BE2C (cell line): Measurements from ENCODE around the gene GOPC.

Experiments
- DNase-seq: peaks from one replicate; pipeline ENCODE4 v3.0.0-alpha.2; 2020
- H3K27me3 ChIP-seq: fragments of 250-450 bp; sonication (Bioruptor Pico); 2 replicates; pipeline ENCODE4 v1.5.1; 2020; ENCODE audit warnings: mild to moderate bottlenecking
- H3K36me3 ChIP-seq: fragments of 250-450 bp; sonication (Bioruptor Pico); 2 replicates; pipeline ENCODE4 v1.5.1; 2020; ENCODE audit warnings: mild to moderate bottlenecking
- H3K4me1 ChIP-seq: fragments of 250-450 bp; sonication (Bioruptor Pico); 2 replicates; pipeline ENCODE4 v1.5.1; 2020
- H3K4me3 ChIP-seq: 2 replicates; pipeline ENCODE4 v1.5.1; 2011; ENCODE audit warnings: low read depth, low read length
- H3K9me3 ChIP-seq: fragments of 250-450 bp; sonication (Bioruptor Pico); 2 replicates; pipeline ENCODE4 v1.5.1; 2020
- CTCF ChIP-seq: IDR thresholded peaks from 2 replicates; pipeline ENCODE4 v1.5.1; 2012; ENCODE audit warnings: mild to moderate bottlenecking, low read depth, low read length

GOPC gene

GRCh38 chr6:117555262-117555849 lies 47.0 kb downstream of the GOPC start:
- DNase-seq: no peak
- no peak overlapping the region for H3K4me3 ChIP-seq
- TF ChIP-seq CTCF: no peak

GRCh38 chr6:117553142-117553541 lies 49.2 kb downstream of the GOPC start:
- H3K4me3 ChIP-seq: no peak overlapping the region
- no peaks in the 10 kb centered on the region for H3K36me3 ChIP-seq
- DNase-seq: no peak
- H3K4me1 ChIP-seq: no peaks in the 10 kb centered on the region
- no peaks in the 10 kb centered on the region for H3K9me3 ChIP-seq
- no peaks in the 10 kb centered on the region for H3K27me3 ChIP-seq
- no peak for TF ChIP-seq CTCF

More at GRCh38 chr6:117555262-117555849, 47.0 kb downstream of the GOPC start:
- Histone ChIP-seq H3K27me3 (no peaks in the 10 kb centered on the region), H3K4me1 (no peaks in the 10 kb centered on the region), H3K9me3 (no peaks in the 10 kb centered on the region), H3K36me3 (no peaks in the 10 kb centered on the region)

GRCh38 chr6:117552618-117553017 lies 49.7 kb downstream of the GOPC start:
- Histone ChIP-seq H3K9me3 (no peaks in the 10 kb centered on the region), H3K4me3 (no peak overlapping the region), H3K36me3 (no peaks in the 10 kb centered on the region), H3K4me1 (no peaks in the 10 kb centered on the region), H3K27me3 (no peaks in the 10 kb centered on the region)
- no peak for DNase-seq
- no peak for TF ChIP-seq CTCF

- no peak for DNase-seq
- Histone ChIP-seq H3K4me1 (no peaks in the 10 kb centered on the region), H3K4me3 (no peak overlapping the region), H3K36me3 (no peaks in the 10 kb centered on the region), H3K27me3 (no peaks in the 10 kb centered on the region), H3K9me3 (no peaks in the 10 kb centered on the region)
- no peak for TF ChIP-seq CTCF
Observed at GRCh38 chr6:117550618-117551242, 51.6 kb downstream of the GOPC start.

GRCh38 chr6:117550078-117550600 lies 52.2 kb downstream of the GOPC start:
- H3K27me3 ChIP-seq: no peaks in the 10 kb centered on the region
- no peak for TF ChIP-seq CTCF
- H3K4me1 ChIP-seq: no peaks in the 10 kb centered on the region
- H3K4me3 ChIP-seq: no peak overlapping the region
- DNase-seq: no peak
- no peaks in the 10 kb centered on the region for H3K9me3 ChIP-seq
- H3K36me3 ChIP-seq: no peaks in the 10 kb centered on the region

GRCh38 chr6:117549611-117550010 lies 52.7 kb downstream of the GOPC start:
- TF ChIP-seq CTCF: no peak

More at GRCh38 chr6:117549611-117550010, 52.7 kb downstream of the GOPC start:
- no peaks in the 10 kb centered on the region for H3K27me3 ChIP-seq
- DNase-seq: no peak
- no peaks in the 10 kb centered on the region for H3K9me3 ChIP-seq
- no peak overlapping the region for H3K4me3 ChIP-seq
- H3K36me3 ChIP-seq: no peaks in the 10 kb centered on the region
- no peaks in the 10 kb centered on the region for H3K4me1 ChIP-seq
